Glomerular endothelial cell (primary cell): ENCODE measurements around the gene TANC1. TPM values are rescaled to one million over a fixed set of nuclear protein-coding genes. Genes with fewer than 3 reads are reported as not detected.

Experiments
- DNase-seq: peaks from one replicate; pipeline ENCODE4 v3.0.0-alpha.2; 2011; ENCODE audit warnings: low read depth, low spot score; ENCODE audit errors: extremely low read depth
- total RNA-seq: library from RNA; depleted of rRNA; stranded (reverse); fragments of >200 nt; gene quantifications from 2 replicates; pipeline ENCODE4 v1.2.3, GENCODE V29; 2015

The TANC1 gene
- total RNA-seq, 1 donor from 2014 or later = 103 TPM

DNA sequence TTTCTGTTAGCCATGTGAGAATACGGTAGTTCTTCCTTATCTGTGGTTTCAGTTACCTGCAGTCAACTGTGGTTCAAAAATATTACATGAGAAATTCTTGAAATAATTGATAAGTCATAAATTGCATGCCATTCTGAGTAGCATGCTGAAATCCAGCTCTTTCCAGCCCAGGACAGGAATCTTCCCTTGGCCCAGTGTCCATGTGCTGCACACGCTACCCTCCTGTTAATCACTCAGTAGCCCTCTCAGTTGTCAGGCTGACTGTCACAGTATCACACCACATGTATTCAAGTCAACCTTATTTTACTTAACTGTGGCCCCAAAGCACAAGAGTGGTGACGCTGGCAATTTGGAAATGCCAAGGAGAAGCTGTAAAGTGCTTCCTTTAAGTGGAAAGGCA lies 141.1 kb downstream of the TANC1 start:
- DNase-seq = no peak

DNA sequence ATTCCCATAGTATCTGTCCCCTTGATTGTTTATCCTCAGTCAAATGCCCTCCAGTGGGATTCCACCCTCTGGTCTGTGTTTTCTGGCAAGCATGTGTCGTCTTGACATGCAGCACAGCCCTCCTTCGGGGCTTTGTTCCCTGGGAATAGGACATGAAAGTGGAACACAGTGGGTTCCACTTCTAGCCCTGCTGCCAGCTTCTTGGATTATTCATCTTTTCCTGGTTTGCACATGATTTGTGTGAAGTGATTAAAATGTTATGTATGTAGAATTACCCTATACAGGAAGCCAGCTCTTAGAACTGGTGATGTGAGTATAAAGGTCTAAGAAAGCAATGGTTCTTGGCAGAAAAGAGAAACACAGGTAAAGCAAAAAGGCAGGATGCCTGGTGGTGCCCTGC lies 142.3 kb downstream of the TANC1 start:
- no peak for DNase-seq

DNA sequence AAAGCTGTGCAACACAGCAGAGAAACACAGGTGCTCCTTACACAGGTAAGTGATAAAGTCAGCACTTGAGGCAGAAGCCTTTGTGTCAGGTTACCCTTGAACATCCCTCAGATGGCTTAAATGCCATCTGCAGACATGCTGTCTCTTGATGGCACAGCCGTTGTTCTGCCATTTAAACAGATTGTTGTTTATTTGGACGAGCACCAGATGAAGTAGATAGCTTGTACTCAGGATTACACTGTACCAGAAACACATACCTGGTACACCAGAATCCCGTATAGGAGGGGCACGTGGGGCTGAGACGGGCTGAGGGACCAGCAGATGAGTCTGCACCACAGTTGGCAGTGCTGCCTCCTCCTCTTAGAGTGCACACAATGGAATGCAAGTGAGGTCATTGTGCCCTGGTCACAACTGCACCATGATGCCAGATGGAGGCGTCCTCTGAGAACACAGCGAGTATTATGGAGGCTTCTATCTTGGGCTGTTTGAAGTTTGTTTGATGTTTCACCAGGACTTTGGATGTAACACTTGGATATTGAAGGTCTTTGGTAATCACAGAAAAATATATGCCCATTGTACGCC lies 143.0 kb downstream of the TANC1 start:
- DNase-seq = no peak

DNA sequence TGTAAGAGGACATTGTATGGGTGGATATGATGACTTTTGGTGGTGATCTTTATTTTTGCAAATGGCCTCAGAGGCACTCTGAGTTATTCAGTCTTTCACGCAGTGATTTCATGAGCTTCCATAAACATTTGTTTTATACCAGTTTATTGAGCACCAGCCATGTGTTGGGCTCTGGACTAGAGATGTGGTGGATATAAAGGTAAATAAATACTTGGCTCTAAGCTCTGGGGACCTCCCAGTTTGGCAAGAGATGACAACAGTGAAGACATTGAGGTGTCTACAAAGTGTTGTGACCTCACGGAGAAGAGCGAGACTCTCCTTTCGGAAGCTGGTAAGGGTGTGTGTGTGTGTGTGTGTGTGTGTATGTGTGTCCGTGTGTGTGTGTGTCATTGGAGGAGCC lies 146.4 kb downstream of the TANC1 start:
- DNase-seq = no peak

DNA sequence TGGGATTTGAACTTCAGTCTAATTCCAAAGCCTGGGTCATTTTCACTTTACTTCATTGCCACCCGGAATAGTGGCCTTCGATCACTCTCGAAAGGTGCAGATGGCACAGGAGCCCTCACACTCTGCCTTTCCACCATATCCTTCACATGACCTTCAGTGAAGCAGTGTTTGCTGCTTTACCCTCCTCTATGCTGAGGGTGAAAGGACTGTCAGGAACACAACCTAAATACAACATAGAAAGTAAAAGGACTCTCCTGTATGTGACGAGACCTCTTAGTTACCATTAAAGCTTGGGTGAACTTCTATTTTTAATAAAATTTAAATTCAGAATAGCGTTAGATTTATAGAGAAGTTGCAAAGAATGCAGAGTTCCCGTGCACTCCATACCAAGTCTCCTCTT lies 148.5 kb downstream of the TANC1 start:
- DNase-seq = no peak

DNA sequence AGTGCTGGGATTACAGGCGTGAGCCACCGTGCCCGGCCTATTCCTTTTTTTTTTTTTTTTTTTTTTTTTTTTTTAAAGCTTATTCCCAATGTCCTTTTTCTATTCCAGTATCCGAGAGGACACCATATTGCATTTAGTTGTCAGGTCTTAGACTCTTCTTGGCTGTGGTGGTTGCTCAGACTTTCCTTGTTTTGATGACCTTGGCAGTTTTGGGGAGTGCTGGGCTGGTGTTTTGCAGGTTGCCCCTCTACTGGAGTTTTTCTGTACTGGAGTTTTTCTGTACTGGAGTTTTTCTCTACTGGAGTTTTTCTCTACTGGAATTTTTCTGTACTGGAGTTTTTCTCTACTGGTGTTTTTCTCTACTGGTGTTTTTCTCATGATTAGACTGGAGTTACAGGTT lies 149.2 kb downstream of the TANC1 start:
- no peak for DNase-seq

DNA sequence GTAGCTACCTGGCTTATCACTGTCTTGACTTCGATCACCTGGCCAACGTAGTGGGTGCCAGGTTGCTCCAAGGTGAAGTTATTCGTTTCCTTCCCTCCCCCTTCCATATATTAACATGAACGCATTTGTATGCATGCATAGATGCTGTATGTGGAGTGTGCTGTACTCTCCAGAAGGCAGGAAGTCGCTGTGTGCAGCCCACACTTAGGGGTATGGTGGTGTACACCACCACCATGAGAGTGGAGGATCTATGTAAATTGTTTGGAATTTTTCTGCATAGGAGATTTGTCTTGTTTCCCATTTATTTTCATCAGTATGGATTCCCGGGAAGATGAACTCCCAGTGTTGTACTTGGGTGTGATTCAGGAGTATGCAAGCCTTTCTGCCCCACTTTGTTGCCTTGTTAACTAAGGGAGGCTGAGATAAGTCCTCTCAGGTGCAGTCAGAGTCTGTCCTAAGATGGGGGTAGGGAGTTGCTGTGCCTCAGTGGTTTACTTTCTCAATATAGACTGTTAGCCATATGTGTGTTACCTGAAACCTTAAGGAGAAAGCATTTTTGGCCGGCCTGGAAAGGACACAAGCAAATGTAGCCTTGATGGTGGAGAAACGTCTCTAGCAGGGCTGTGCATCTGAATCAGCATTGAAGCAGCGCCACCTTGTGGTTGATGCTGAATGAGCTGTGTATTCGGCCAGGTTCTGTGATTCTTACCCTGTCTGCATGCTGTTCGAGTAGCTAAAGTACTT lies 149.8 kb downstream of the TANC1 start:
- DNase-seq = peak; percentile 89

DNA sequence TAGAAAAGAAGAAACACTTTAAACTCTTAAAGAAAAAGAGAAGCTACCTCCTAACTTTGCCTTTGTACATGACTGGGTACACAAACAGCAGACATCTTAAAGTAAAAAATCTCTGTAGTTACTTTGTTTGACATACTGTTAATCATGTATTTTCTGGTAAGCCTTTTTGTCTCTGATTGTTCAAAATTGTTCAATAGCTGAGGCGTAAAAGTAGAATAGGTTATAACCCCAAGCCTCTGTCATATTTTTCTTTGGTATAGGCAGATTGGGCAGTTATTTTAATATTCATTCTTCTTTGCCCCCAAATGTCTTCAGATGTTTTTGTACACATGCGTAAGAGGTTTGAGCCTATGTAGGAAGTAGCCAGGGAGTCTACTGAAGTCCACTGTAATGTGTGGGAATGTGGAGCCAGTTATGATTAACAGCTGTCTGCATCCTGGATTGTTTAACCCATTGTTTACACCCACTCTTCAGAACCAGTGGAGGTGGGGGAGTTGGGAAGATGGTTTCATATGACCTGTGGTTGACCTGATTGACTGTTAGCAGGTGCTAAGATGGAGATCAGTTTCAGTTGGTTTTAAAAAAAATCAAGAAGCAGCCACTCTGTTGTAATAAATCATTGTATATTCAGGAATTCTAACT lies 150.5 kb downstream of the TANC1 start:
- no peak for DNase-seq

DNA sequence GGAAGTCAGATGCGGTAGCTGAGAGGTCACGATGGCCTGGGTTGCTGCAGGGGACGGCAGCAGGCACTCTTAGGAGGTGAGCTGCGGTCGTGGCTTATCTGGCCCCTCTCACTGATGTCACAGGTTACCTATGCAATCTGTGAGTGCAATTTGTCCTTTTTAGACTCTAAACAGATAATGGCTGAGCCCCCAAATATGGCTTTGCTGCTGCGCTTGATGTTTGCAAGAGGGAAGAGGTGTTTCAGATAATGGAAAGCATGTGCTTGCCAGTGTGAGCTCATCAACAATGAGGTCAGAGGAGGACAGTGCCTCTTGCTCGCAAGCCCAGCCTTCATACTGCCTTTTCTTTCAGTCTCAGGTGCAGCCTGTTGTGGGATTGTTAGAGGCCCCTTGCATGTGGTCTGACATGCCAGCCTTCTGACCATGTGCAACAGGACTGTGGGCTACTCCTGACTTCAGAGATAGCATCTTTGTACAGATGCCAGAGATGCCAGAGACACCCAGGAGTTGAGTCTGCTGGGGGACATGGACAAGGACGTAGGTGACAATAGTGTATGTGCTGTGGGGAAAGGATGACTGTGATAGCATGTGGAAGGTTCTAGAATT lies 151.3 kb downstream of the TANC1 start:
- DNase-seq = no peak

DNA sequence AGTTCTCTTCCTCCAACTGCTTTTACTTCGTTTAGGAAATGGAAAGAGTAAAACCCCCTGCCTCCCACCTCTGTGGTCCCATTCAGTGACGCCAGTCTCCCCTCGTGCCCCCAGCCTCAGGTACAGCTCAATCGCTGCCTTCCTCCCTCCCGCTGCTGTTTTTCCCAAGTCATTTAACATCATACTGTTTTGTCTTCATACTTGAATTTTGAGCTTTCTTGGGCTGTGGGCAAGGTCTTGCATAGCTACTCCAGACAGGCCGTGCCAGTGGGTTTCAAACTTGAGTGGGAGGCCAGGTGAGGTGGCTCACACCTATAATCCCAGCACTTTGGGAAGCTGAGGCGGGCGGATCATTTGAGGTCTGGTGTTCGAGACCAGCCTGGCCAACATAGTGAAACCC lies 155.3 kb downstream of the TANC1 start:
- no peak for DNase-seq

DNA sequence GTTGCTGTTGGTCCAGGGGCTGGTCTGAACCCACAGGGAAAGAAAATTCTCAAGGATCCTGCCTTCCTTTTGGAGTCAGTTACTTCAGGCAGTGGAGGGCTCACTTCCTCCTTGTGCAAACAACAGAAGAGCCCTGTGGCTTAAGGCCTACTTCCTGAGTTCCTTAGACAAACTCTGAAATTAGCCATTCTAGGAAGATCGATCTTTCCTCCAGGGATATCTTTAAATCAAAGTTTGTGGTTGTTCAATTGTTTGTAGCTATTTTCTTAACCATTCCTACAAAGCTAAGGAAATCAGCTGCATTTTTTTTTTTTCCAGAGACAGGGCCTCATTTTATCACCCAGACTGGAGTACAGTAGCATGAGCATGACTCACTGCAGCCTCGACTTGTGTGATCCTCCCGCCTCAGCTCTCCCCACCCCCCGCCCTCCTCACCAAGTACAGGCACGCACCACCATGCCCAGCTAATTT lies 156.0 kb downstream of the TANC1 start:
- peak; percentile 74 for DNase-seq

DNA sequence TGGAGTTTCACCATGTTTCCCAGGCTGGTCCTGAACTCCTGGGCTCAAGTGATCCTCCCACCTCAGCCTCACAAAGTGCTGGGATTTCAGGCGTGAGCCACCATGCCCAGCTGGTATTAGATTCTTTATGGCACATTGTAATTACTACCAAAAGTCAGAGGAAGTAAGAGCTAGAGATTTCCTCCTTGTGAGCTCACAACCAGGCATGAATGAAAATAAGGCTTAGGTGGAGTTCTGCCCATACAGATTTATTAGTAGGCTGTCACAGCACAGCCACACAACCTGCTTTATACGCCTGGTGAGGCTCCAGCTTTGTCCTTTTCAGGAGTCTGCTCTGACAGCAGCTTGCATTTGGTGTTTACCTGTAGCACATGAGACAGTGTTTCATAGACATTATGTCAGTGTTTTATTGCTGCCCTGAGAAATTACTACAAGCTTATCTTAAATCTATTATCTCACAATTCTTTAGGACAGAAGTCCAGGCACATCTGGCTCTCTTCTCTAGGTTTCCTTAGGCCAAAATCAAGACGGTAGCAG lies 156.6 kb downstream of the TANC1 start:
- no peak for DNase-seq

DNA sequence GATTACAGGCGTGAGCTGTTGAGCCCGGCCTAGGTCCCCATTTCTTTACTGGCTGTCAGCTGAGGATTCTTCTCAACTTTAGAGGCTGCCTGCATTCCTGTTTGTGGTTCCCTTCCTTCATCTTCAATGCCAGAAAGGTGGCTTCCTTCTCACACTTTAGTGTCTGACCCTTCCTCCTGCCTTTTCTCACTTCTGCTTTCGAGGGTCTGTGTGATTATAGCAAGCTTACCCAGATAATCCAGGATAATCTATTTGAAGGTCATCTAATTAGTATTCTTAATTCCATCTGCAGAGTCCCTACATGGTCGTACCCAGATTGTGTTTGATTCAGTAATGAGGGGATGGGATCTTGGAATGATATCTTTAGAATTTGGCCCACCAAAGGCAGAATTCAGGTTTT lies 157.4 kb downstream of the TANC1 start:
- DNase-seq = no peak

DNA sequence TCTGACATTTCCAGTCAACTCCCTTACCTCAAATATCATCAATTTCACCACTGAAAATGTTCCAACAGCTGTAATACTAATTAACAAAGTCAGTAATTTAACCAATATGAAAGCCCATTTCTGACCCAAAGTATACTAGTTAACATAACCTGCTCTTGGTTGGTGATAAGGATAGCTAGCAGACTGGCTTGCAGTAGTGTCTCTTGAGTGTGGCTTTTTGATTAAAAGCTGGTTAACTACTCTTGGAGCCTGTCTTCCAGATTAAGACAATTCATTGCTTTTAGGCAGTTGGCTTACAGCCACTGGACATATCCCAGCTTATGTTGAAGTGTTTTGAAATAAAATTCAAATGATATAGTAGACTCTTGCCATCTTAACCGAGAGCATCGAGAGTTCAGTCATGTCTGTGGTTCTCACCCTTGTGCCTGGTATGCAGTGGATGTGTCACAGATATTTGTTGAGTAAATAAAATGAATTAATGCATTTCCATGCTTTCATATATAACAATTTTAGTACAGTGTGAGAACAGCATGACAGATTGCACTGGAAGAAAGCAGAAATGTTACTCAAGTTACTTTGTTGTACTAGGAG lies 158.1 kb downstream of the TANC1 start:
- no peak for DNase-seq

DNA sequence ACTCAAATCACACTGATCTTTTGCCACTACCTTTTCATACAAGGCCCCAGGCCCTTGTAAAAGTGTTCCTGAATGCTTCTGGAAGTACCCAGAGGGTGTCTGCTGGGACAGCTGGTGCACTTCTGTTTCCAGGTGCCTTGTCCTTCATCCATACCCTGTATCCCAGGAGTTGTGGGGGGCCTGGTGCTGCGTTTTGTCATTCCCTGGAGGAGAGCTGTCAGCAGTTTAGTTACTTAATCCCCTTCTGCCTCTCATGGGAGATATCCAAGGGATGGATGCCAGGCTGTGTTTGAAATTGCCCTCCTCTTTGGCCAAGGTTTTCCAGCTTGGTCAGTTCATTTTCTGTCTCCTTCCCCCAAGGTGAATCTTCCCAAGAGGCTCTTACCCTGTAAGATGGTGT lies 159.8 kb downstream of the TANC1 start:
- no peak for DNase-seq

DNA sequence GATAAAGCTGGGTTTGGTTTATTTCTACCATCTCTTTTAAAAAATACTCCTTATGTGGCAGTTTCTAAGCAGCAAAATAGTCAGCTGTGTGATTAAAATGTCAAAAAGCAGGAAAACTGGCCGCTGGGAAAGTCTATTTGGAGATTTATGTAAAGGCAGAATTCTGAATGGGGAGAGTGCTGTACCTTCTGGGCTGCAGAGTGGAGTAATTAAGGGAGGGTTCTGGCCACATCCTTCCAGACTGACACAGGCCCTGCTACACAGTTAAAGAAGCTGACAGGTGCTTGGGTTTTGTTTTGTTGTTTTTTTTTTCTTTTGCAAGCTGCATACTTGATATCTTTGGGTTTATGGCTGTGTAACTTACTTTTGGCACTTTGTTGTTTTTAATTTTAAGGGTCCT lies 160.8 kb downstream of the TANC1 start:
- no peak for DNase-seq

DNA sequence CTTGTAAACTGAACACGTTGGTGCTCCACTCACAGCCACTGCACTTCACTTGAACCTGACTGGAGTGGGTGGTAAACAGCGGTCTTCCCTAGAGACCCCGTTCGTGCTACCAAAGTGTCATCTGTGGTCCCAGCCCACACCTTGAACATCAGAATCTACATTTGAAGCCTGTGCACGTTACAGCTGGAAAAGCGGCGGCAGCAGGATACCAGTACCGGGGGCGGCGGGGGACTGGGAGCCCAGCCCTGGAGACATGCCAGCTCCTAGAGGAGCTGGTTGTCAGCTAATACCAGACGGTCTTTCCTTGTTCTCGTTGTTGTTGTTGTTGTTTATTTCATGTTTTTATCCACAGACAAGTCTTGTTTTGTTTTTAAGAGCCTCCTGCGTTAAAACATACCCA lies 161.4 kb downstream of the TANC1 start:
- no peak for DNase-seq

DNA sequence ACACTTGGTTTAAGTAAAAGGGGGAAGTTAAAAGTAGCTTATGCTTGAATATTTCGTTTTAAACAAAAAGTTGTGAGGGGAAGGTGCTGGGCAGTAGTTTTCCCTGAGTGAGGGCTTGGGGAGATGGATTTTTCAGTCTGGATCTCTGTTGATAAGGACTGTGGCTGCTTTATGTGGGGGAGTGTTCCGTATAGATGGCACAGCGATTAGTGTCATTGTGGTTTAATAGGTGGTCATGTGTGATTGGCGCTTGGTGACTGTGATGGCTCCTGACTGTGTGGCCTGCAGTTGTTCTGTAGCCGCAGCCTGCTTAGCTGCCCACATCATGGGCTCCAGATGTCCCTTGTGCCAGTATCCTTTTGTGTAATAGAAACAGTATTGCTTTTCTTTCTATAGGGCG lies 161.9 kb downstream of the TANC1 start:
- no peak for DNase-seq

DNA sequence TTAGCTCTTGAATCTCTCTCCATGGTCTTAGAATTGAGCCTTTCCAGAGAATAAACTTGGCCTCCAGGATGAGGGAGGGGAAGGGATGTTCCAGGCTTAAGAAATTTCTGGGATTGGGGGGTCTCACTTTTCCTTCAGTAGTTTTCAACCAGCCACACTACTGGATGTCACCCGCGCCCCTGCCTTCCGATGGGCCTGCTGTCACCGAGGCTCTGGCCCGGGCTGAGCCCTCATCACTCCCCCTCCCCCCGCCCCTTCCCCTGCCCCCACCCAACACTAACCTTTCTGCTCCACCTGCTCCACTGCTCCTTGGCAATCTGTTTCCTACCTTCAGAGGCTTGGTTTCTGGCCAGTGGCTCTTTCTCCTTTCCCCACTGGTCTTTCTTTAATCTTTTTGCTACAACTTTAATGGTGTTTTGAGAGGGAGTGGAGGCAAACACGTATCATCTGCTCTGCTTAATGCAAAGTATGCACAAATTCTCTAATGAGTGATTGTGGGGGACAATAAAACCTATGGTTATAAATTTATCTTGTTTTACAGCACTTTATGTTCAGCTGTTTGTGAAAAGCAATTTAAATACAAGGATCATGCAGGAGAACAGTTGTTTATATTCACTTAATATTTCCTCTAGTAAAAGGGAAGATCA lies 162.9 kb downstream of the TANC1 start:
- DNase-seq = no peak

DNA sequence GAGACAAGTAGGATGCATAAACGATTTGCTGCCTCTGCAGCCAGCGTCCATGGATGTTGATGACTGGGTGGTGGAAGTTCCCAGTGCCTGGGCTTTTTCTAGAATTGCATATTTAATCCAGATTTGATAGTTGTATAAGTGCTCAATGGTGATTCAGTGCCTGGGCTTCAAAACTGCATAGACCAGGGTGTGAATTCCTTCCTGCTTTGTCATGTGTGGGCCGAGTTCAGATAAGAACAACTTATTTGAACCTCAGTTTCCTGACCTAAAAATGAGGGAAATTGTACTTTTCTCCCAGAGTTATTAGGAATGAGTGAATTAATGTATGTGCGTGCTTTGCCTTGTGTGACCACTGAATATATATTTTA lies 163.5 kb downstream of the TANC1 start:
- DNase-seq = no peak

DNA sequence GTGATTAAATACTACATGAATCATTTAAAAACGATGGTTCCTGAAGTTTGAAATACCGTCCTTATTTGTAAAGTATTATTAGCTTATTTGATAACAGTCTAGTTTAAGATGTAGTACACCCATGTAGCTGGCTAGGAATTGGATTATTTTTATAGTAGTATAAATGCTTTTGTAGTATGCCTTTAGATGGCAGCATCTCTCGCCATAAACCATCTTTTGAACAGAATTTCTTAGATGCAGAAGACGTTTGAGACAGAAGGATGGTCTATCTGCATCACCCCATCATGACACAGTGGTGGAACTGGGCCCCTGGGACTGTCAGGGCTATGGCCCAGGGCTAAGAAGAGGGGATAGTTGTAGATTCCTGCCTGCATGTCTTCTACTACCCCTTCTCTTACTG lies 165.4 kb downstream of the TANC1 start:
- no peak for DNase-seq
